T-cell (primary cell): ENCODE measurements around the gene DPYD. TPM values are rescaled to one million over a fixed set of nuclear protein-coding genes. Genes with fewer than 3 reads are reported as not detected.

Source experiments
- ATAC-seq, 4 experiments: fragments of 200-7000 bp in 3 of 4; fragments of 150-1000 bp in 1 of 4; cut with Tn5 transposase; replicated peaks in 1 of 4; 1 replicate in 3 of 4; 2 replicates in 1 of 4; pipeline ENCODE4 v1.10.0; 2021; ENCODE audit warnings: moderate library complexity in 3 of 4, mild to moderate bottlenecking in 2 of 4, moderate number of reproducible peaks in 1 of 4
- CTCF ChIA-PET, 2 donors: fragments of 300-600 bp; sonication (Branson Sonifier 250); formaldehyde crosslinking; loops; one replicate each; lab custom pipeline; 2022; ENCODE audit warnings: antibody characterized with exemption in 2 of 2; lab: Charles Lee
- POLR2A ChIA-PET, 2 donors: fragments of 300-600 bp; sonication (Branson Sonifier 250); formaldehyde crosslinking; loops; one replicate each; lab custom pipeline; 2022; ENCODE audit warnings: antibody characterized with exemption in 2 of 2; lab: Charles Lee
- DNase-seq, 35 experiments: peaks; one replicate each; pipeline versions ENCODE4 v3.0.0 to v3.0.0-alpha.2; 2013 to 2023
- H3K27ac ChIP-seq: one replicate; pipeline ENCODE4 v1.5.1; 2013; ENCODE audit warnings: low read length
- H3K27me3 ChIP-seq, 2 experiments: replicated peaks in 1 of 2; 1 replicate in 1 of 2; 2 replicates in 1 of 2; pipeline versions ENCODE4 v1.6.1 to v1.7.0; 2013; ENCODE audit warnings: low read length in 1 of 2, mixed read lengths in 1 of 2; ENCODE audit not compliant: control insufficient read depth in 2 of 2, insufficient read depth in 2 of 2; ENCODE audit errors: extremely low read depth in 1 of 2
- H3K36me3 ChIP-seq, 2 donors: 1 replicate in 1 of 2; 2 replicates in 1 of 2; pipeline versions ENCODE4 v1.6.1 to v1.7.0; 2013; ENCODE audit warnings: low read length in 1 of 2; ENCODE audit not compliant: control insufficient read depth in 2 of 2, insufficient read depth in 1 of 2; ENCODE audit errors: extremely low read depth in 1 of 2
- H3K4me1 ChIP-seq, 2 experiments: 1 replicate in 1 of 2; 2 replicates in 1 of 2; pipeline versions ENCODE4 v1.6.1 to v1.7.0; 2013; ENCODE audit warnings: low read length in 2 of 2, mixed read lengths in 1 of 2; ENCODE audit not compliant: insufficient read depth in 2 of 2, control insufficient read depth in 1 of 2; ENCODE audit errors: extremely low read depth in 1 of 2
- H3K4me3 ChIP-seq, 2 donors: 1 replicate in 1 of 2; 2 replicates in 1 of 2; pipeline versions ENCODE4 v1.5.1 to v1.7.0; 2013; ENCODE audit warnings: mild to moderate bottlenecking in 2 of 2, low read length in 1 of 2, moderate library complexity in 1 of 2; ENCODE audit not compliant: control insufficient read depth in 1 of 2; ENCODE audit errors: extremely low read depth in 1 of 2
- H3K9me3 ChIP-seq: 2 replicates; pipeline ENCODE4 v1.7.0; 2013
- H3K27ac Mint-ChIP-seq, 2 donors: one replicate each; pipeline ENCODE4 v1.8.0; 2020 to 2021; ENCODE audit warnings: mild to moderate bottlenecking in 2 of 2, mixed read lengths in 2 of 2
- H3K27me3 Mint-ChIP-seq, 2 donors: one replicate each; pipeline ENCODE4 v1.8.0; 2021 to 2022; ENCODE audit warnings: mixed read lengths in 2 of 2
- H3K36me3 Mint-ChIP-seq: one replicate; pipeline ENCODE4 v1.8.0; 2021; ENCODE audit warnings: mixed read lengths
- H3K4me1 Mint-ChIP-seq, 3 donors: one replicate each; pipeline ENCODE4 v1.8.0; 2020 to 2022; ENCODE audit warnings: mixed read lengths in 3 of 3, mild to moderate bottlenecking in 1 of 3
- H3K4me3 Mint-ChIP-seq, 3 donors: one replicate each; pipeline ENCODE4 v1.8.0; 2020 to 2022; ENCODE audit warnings: mild to moderate bottlenecking in 3 of 3, mixed read lengths in 3 of 3, moderate library complexity in 3 of 3
- H3K9me3 Mint-ChIP-seq, 3 donors: one replicate each; pipeline ENCODE4 v1.8.0; 2020 to 2022; ENCODE audit warnings: mixed read lengths in 3 of 3
- WGBS: methylation state at CpG from one replicate; pipeline ENCODE4 v1.1.5; 2013; ENCODE audit warnings: missing lambda C conversion rate; ENCODE audit not compliant: insufficient coverage; 5-methylcytosine and 5-hydroxymethylcytosine counted together
- total RNA-seq, 35 experiments: library from RNA in 6 of 35; stranded (reverse) in 6 of 35; fragments of 120-200 nt in 1 of 35; gene quantifications; one replicate each; pipeline versions ENCODE4 v1.2.1 to v1.2.4 and lab custom pipeline; 2013 to 2026

Gene DPYD
- total RNA-seq, 5 donors from 2014 or later (not counting 1 experiment from before 2014, with no cell fraction given) = 39.1 to 74.1 (median 47.8) TPM

DNA sequence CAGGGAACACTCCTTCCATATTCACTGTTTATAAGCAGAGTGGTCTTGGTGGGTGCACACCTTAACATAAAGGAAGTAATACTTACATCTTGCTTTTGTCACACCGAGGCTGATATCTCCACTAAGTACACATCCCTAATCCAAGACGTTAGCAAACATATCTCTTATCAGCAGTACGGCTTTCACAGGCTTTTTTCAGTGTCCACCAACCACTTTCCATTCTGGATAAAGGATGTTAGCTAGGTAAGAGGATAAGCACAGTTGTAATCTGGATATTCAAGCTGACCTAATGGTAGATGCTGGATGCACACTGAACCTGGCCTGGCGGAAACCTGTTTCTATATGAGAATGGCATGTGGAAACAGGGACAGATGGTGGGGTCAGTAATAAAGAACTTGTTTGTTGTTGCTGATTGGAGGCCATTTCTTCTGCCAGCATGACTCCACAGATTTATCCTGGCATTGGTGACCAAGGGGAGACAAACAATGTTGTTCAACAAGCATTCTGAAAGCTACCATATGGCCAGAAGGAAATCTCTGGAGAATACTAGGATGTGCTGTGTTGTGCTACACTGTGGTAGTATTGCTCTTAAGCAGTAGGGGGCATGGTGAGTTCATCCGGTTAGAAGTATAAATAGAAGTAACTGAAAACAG is 782.8 kb downstream of the DPYD start:
- ATAC-seq (peak in 3 of 4 experiments; percentile 52 to 61 (median 55)), DNase-seq (peak in 4 of 35 experiments; percentile 1 to 34 (median 4))
- Histone ChIP-seq H3K27ac (no peak overlapping the region), H3K4me1 (no peaks in the 10 kb centered on the region), H3K4me3 (no peak overlapping the region), H3K27me3 (no peaks in the 10 kb centered on the region), H3K9me3 (no peaks in the 10 kb centered on the region), H3K36me3 (no peaks in the 10 kb centered on the region)
- 60% methylated on average over 2 of the region's 5 CpGs for WGBS
- Mint-ChIP-seq H3K4me1 (peaks cover 0 to 8% (median 6%) of the 10 kb centered on the region in 3 donors), H3K27me3 (no peaks in the 10 kb centered on the region), H3K36me3 (peaks cover 16% of the 10 kb centered on the region), H3K4me3 (no peak overlapping the region), H3K27ac (no peak overlapping the region), H3K9me3 (no peaks in the 10 kb centered on the region)
- ChIA-PET CTCF (interaction anchor here (0.5 to 1.3 kb wide), 6 partner anchors 27 to 1331 kb away, joined by 3 to 6 read pairs (median 4); no protein-coding TSS in a partner anchor), POLR2A (no interaction called here)

- H3K27me3 ChIP-seq = no peaks in the 10 kb centered on the region
- H3K27me3 Mint-ChIP-seq = no peaks in the 10 kb centered on the region
- H3K36me3 ChIP-seq = no peaks in the 10 kb centered on the region
- H3K4me1 ChIP-seq = no peaks in the 10 kb centered on the region
- H3K4me3 ChIP-seq = no peak overlapping the region
- CTCF ChIA-PET = no interaction called here
- H3K36me3 Mint-ChIP-seq = peaks cover 16% of the 10 kb centered on the region
- H3K27ac Mint-ChIP-seq = no peak overlapping the region
- DNase-seq = no peak
- H3K9me3 Mint-ChIP-seq = no peaks in the 10 kb centered on the region
- H3K4me3 Mint-ChIP-seq = no peak overlapping the region
- no peaks in the 10 kb centered on the region for H3K9me3 ChIP-seq
- POLR2A ChIA-PET = no interaction called here
- no peak overlapping the region for H3K27ac ChIP-seq
- peaks cover 0 to 8% (median 6%) of the 10 kb centered on the region in 3 donors for H3K4me1 Mint-ChIP-seq
- no peak for ATAC-seq
- 100% methylated on average over 2 of the region's 5 CpGs for WGBS
Observed at GRCh38 chr1:97136996-97137395, 783.8 kb downstream of the DPYD start.

DNA sequence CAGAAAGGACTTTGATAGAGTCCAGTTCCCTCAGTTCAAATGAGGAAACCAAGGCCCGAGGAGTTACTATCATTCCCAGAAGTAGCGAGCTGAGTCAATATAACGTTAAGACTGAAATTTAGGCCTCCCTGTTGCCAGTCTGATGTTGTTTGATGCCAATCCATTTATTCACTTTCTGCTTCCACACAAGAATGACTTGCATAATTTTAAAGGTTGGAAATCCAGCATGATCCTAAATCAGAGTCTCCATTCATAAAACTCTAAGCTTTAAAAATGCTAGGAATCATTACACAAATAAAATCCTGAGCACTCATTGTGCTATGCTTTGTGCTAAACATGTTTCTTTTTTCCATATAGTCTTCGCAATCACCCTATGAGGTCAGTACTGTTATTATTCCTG is 784.9 kb downstream of the DPYD start:
- Histone ChIP-seq H3K36me3 (no peaks in the 10 kb centered on the region), H3K4me3 (no peak overlapping the region), H3K27ac (no peak overlapping the region), H3K27me3 (no peaks in the 10 kb centered on the region), H3K9me3 (no peaks in the 10 kb centered on the region), H3K4me1 (no peaks in the 10 kb centered on the region)
- no peak for ATAC-seq
- no peak for DNase-seq
- 100% methylated on average over 4 of the region's 4 CpGs for WGBS
- POLR2A ChIA-PET = no interaction called here
- Mint-ChIP-seq H3K4me3 (no peak overlapping the region), H3K27me3 (no peaks in the 10 kb centered on the region), H3K27ac (no peak overlapping the region), H3K4me1 (peaks cover 0 to 8% (median 6%) of the 10 kb centered on the region in 3 donors), H3K36me3 (peaks cover 23% of the 10 kb centered on the region), H3K9me3 (no peaks in the 10 kb centered on the region)
- CTCF ChIA-PET = interaction anchor here in 1 of 2 donors (1.1 kb wide), 1 partner anchor 918 kb away, joined by 4 read pairs; no protein-coding TSS in a partner anchor

GRCh38 chr1:97128426-97128825 is 792.4 kb downstream of the DPYD start:
- Histone ChIP-seq H3K9me3 (no peaks in the 10 kb centered on the region), H3K4me3 (no peak overlapping the region), H3K27ac (no peak overlapping the region), H3K27me3 (no peaks in the 10 kb centered on the region), H3K4me1 (no peaks in the 10 kb centered on the region), H3K36me3 (no peaks in the 10 kb centered on the region)
- DNase-seq (no peak), ATAC-seq (no peak)
- H3K4me3 Mint-ChIP-seq = no peak overlapping the region
- H3K27me3 Mint-ChIP-seq = no peaks in the 10 kb centered on the region
- H3K27ac Mint-ChIP-seq = no peak overlapping the region
- no peaks in the 10 kb centered on the region for H3K4me1 Mint-ChIP-seq
- WGBS = 100% methylated on average over 2 of the region's 3 CpGs
- ChIA-PET POLR2A (no interaction called here), CTCF (no interaction called here)
- no peaks in the 10 kb centered on the region for H3K9me3 Mint-ChIP-seq
- peaks cover 47% of the 10 kb centered on the region for H3K36me3 Mint-ChIP-seq

DNA sequence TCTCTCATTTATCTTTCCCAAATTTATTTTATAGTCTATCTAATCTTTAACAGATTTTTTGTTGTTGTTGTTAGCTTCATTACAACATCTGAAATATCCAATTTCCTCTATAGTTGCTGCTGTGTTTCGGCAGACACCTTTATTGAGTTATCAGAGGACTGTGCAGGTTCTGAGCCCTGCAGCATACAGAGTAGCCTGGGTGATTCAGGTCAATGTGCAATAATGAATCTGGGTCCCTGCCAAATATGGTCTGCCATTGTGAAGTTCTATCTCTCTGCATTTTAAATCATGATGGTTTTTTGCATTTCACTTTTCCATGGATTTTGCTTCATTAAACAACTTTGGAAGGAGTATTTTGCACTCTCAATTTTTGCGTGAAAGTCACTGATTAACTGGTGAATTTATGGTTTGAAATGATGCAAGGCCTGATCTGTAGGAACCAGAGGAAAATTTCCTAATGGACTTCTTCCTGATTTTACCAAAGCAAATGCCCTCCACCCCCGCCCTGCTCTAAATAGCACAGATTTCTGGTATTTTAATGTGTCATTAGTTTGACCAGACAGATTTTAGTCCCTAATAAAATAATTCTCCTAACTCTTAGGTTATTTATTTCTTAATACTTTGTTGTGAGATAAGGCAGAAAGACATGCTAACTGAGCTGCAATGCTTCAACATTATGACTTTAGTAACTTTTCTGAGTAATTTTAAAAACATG is 797.0 kb downstream of the DPYD start:
- DNase-seq (no peak), ATAC-seq (no peak)
- no peaks in the 10 kb centered on the region for H3K27me3 ChIP-seq
- Mint-ChIP-seq H3K4me1 (no peaks in the 10 kb centered on the region), H3K36me3 (peaks cover 60% of the 10 kb centered on the region), H3K4me3 (no peak overlapping the region), H3K27ac (no peak overlapping the region), H3K9me3 (no peaks in the 10 kb centered on the region), H3K27me3 (no peaks in the 10 kb centered on the region)
- WGBS = no CpG with 5 or more reads among the region's 3 CpGs
- no peak overlapping the region for H3K27ac ChIP-seq
- no peaks in the 10 kb centered on the region for H3K9me3 ChIP-seq
- ChIA-PET POLR2A (interaction anchor here in 1 of 2 donors (0.6 kb wide), 1 partner anchor 512 kb away, joined by 3 read pairs; no protein-coding TSS in a partner anchor), CTCF (no interaction called here)
- no peaks in the 10 kb centered on the region for H3K4me1 ChIP-seq
- H3K4me3 ChIP-seq = no peak overlapping the region
- H3K36me3 ChIP-seq = peaks cover 0 to 2% of the 10 kb centered on the region in 2 donors

DNA sequence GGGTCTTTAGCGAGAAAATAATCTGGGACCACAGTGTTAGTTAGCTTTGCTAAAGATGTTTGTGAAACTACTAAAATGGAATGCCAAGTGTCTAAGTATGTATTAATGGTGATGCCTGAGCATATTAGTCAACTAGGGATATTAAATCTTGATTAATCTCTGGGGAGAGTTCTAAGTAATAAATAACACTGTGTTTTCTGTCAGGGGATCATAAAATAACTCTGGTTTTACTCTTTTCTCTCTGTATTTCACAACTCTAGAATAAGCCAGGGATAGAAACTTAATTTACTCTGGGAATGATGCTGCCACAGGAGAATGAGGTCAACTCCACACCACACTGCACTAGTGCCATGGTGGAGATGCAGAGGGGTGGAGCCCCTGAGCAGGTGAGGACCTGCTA is 800.0 kb downstream of the DPYD start:
- H3K36me3 ChIP-seq = peaks cover 0 to 2% of the 10 kb centered on the region in 2 donors
- DNase-seq = no peak
- H3K4me3 ChIP-seq = no peak overlapping the region
- POLR2A ChIA-PET = no interaction called here
- Mint-ChIP-seq H3K4me3 (no peak overlapping the region), H3K4me1 (no peaks in the 10 kb centered on the region), H3K36me3 (peaks cover 54% of the 10 kb centered on the region), H3K9me3 (no peaks in the 10 kb centered on the region), H3K27me3 (no peaks in the 10 kb centered on the region), H3K27ac (no peak overlapping the region)
- H3K27me3 ChIP-seq = no peaks in the 10 kb centered on the region
- 100% methylated on average over 1 of the region's 1 CpG for WGBS
- H3K9me3 ChIP-seq = no peaks in the 10 kb centered on the region
- no peak for ATAC-seq
- H3K27ac ChIP-seq = no peak overlapping the region
- CTCF ChIA-PET = no interaction called here
- no peaks in the 10 kb centered on the region for H3K4me1 ChIP-seq
